NCI-H187 treated with DMSO at 0.1 percent for 48 hours (cell line): ENCODE results near the gene ABCC5.
A peak's percentile ranks its signal among the peaks of the same experiment; 100 is the strongest.
"Not testable (repeated sequence)": the region's sequence is repeated elsewhere in the genome, so short reads cannot be mapped to it uniquely, and the experiment has no call there.

Experiments used
- DNase-seq: peaks from one replicate; lab custom pipeline; 2025; lab: John Stamatoyannopoulos, UW

The ABCC5 gene

GRCh38 chr3:184016169-184016570, 1.5 kb downstream of the ABCC5 start:
- DNase-seq: no peak

- DNase-seq: no peak
These were observed 2.2 kb downstream of the ABCC5 start for GRCh38 chr3:184015381-184016019.

- DNase-seq: no peak
These were observed 5.5 kb downstream of the ABCC5 start for GRCh38 chr3:184011937-184012889.

DNA sequence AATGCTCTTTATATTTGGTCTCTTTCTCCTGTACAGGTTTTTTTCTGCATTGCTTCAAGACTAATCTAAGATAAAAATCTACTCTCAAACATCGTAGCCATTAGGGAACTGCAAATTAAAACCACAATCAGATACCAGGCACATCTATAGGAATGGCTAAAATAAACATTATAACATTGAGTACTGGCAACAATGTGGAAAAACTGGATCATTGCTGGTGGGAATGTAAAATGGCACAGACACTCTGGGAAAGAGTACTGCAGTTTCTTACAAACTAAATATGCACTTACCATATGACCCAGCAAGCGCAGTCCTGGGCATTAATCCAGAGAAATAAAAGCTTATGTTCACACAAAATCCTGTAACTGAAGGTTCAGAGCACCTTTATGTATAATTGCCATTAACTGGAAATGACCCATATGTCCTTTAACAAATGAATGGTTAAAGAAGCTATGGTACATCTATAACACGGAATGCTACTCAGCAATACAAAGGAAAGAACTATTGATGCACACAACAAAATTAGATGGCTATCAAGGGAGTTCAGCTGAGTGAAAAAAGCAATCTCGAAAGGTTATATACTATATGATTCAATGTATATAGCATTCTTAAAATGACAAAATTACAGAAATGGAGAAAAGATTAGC, 6.3 kb downstream of the ABCC5 start:
- no peak for DNase-seq

DNA sequence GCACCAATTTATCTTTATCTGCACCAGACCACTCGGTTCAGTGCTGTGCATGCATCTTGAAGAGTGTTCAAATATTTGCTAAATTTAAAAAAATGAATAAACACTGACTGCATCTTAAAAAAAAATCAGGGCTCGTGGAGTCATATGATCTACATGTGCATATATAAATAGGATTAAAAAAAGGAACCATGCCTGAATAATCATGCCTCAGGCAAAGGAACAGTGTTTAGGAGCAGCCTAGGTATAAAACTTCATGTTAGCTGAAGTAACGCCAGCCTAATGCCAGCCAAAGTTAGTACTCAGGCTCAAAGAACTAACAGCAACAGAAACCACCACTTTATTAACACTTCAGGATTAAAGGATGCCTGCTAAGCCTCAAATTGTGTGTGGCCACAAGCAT, 9.5 kb downstream of the ABCC5 start:
- no peak for DNase-seq

DNA sequence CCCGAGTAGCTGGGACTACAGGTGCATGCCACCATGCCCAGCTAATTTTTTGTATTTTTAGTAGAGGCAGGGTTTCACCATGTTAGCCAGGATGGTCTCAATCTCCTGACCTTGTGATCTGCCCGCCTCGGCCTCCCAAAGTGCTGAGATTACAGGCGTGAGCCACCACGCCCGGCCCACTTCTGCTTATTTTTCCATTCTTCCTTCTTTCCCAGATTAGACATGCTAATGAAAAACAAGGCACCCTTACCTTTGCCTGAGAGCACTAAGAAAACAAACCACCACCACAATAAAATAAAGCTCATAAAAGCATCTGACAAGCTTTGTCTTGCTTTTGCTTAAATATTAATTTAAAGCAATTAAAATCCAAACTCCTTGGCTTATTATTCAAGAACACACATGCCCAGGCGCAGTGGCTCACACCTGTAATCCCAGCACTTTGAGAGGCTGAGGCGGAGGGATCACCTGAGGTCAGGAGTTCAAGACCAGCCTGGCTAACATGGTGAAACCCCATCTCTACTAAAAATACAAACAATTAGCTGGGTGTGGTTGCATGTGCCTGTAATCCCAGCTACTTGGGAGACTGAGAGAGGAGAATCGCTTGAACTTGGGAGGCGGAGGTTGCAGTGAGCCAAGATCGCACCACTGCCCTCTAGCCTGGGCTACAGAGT, 10.4 kb downstream of the ABCC5 start:
- DNase-seq: not testable (repeated sequence)

- peak; percentile 95 for DNase-seq
These were observed 11.7 kb downstream of the ABCC5 start for GRCh38 chr3:184005941-184006507.

GRCh38 chr3:184004476-184004875, 13.2 kb downstream of the ABCC5 start:
- no peak for DNase-seq

GRCh38 chr3:184003187-184003967, 14.3 kb downstream of the ABCC5 start:
- DNase-seq: no peak

DNA sequence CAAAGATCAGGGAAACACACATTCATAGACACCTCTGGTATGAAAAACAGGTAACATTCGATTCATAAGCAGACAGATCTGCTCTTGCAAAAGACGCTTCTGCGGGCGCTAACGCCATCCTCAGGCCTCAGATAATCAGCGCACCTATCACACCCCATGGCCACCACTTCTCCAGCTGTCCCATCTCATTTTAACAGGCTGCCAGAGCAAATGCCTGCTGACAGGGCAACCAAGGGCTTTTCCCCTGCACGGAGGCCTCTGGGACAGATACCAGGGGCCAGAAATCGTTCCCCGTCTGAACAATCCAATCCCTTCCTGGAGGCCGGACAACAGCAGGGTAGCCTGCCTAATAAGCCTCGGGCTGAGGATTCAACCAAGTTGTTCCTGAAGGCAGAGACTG, 15.2 kb downstream of the ABCC5 start:
- no peak for DNase-seq

- no peak for DNase-seq
These were observed 15.9 kb downstream of the ABCC5 start for GRCh38 chr3:184001761-184002160.

DNA sequence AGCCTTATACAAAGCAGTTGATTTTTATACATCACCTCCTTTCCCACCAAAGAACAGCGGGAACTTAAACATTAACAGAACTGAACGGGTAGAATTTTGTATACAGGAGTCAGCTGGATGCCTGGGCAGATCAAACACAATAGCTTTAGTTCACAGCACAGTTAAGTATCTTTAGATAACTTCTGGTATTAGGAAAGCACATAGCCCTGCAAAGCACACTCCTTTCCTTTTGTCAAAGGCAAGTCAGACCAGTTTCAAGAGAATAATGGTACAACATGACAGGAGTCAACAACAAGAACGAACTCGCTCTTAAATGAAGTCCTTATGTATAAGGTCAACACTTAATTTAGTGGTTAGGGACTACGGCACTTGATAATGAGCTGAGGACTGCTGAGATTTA, 26.3 kb downstream of the ABCC5 start:
- no peak for DNase-seq

GRCh38 chr3:183988216-183988790, 29.4 kb downstream of the ABCC5 start:
- no peak for DNase-seq

- DNase-seq: no peak
These were observed 30.6 kb downstream of the ABCC5 start for GRCh38 chr3:183987000-183987600.

DNA sequence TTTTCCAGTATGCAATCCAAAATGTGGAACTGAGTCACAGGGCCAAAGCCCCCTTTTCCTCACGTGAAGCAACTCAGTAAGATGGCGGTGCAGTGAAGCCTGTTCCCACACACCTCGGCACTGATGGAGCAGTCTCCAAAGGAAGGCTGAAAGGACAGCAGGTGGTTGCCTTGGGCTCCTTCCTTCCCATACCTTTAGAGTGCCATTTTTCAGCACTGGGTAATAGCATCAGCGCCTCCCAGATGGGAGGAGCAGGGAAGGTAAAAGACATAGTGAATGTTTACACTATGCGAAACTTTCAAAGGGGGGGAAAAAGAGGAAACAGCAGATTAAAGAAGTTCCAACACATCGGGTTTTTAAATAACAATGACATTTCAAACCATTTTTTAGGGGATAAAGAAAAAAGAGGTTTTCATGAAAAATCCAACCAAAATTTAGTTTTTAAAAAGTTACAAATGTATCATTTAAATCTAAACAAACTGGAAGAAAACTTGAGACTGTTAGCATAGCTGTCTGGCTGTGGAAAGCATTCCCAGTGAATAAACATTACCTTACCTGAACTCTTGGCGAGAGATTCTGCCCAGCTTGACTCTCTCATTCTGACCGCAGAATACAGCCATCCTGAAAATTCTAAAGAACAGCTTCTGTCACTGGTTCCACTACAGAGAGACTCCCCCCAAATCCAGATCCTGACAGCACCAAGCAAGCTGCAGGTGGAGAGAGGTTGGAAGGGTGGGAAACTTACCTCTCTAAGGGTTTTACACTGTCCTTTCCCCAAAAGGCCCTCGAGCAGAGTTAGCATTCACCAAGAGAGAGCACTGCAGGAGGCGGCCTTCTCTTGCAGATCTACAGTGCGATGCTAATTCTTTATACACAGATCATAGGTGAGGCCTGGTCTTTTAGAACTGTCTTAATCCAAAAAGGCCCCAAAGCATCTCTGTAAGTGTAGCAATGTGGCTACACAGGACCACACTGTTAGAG, 32.6 kb downstream of the ABCC5 start:
- DNase-seq: no peak

GRCh38 chr3:183984127-183984740, 33.5 kb downstream of the ABCC5 start:
- DNase-seq: no peak

- no peak for DNase-seq
These were observed 35.6 kb downstream of the ABCC5 start for GRCh38 chr3:183981990-183982644.

DNA sequence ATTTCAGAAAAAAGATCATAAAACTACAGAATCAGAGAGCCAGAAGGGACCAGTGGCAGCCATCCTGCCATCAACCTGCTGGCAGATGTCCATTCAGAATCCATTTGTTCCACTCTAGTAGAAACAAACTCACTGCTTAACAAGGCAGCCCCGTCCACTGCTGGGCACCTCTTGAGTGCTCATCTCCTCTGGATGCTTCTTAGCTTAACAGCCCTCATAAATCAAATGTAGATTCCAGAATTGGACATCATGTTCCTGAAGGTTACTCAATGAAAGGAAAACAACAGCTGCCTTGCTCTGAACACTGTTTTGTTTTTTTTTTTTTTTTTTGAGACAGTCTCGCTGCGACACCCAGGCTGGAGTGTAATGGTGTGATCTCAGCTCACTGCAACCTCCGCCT, 37.3 kb downstream of the ABCC5 start:
- peak; percentile 92 for DNase-seq
